Hematopoietic multipotent progenitor cell treated with erythropoietin and hydrocortisone succinate and interleukin-3 and kit ligand, for 6 days (in vitro differentiated cells): ENCODE data around the gene KIF6.

Experiments
- DNase-seq: peaks from one replicate; pipeline ENCODE4 v3.0.0-alpha.2; 2015

The KIF6 gene

DNA sequence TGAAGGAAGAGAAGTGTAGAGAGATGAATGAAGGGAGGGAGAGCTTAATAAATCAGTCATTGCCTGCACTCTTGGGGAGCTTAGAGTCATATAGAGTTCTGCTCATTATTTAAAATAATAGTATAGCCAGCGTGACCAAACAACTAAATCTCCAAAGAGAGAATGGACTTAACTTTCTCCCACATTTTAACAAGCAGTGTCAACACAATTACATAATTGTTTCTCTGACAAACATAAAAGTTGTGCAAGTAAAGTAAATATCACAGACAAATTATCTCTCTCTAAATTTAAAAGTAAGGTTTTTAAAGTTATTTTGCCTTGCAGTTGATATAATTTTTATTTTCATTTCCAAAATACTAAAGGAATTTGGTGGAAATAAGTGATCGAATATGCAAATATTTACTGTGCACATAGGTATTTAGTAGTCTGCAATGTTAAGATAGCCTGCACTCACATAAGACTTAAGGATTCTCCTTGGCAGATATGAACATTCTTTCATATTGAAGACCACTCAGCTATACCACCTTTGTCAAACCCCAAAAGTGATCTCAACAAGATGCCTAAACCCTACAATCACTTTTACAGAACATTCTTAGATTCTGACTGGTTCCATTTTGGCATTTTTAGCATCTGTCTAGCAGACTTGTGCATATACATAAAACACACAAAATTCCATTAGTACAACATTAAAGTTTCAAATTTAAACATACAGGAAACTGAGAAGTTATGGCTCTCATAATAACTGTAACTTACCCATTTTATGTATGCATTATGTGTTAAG is 67.7 kb downstream of the KIF6 start:
- no peak for DNase-seq

DNA sequence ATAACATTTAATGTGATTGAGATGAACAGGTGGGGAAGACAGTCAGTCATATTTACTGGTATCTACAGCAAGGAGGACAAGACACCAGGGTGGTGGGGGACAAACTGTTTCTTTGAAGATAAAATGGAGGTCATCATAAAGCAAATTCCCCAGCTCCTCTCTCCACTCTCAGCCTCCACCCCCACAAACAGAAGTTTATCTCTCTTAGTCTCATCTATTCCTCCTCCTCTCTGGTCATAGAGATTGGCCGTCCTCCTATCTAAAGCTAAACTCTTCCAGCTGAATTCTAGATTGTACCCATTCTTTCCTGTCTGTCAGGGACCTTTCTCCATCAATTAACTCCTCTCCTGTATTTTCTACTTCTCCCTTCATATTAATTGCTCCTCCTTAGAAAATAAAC is 71.1 kb downstream of the KIF6 start:
- DNase-seq, result no peak

DNA sequence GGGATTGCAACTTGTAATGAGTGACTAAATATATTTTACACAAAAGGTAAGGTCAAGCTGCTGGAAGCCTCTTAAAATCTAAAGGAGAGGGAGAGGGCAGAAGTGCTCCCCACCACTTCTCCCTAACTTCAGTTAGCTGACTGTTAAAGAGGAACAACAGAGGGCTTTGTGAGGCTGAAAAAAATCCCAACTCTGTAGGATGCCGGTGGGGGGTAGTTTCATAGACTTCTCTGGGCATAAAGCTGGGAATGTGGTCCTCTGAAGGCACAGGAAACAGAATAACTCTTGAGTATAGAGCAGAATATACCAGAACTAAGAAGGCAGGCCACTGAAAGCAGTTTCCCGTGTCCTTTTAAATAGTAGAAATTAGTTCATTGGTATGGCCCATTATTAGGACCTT is 71.6 kb downstream of the KIF6 start:
- no peak for DNase-seq

DNA sequence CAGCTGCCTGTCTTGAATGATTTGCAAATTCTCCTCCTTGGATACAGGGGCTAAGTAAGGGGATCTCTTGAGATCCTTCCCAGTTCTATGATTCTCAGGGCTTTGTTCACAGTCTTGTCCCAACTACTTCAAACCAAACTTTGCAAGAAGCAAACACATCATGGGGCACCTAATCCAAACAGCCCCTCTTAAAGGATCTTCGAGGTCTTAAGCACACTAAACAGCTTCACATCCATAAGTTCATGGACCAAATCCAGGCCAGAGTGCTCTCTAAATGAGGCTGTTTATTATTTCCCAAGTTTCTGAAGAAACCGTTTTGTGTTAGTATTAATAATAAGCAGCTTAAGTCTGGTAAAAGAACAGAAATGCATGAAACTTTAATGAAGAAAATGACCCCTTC is 75.2 kb downstream of the KIF6 start:
- no peak for DNase-seq

DNA sequence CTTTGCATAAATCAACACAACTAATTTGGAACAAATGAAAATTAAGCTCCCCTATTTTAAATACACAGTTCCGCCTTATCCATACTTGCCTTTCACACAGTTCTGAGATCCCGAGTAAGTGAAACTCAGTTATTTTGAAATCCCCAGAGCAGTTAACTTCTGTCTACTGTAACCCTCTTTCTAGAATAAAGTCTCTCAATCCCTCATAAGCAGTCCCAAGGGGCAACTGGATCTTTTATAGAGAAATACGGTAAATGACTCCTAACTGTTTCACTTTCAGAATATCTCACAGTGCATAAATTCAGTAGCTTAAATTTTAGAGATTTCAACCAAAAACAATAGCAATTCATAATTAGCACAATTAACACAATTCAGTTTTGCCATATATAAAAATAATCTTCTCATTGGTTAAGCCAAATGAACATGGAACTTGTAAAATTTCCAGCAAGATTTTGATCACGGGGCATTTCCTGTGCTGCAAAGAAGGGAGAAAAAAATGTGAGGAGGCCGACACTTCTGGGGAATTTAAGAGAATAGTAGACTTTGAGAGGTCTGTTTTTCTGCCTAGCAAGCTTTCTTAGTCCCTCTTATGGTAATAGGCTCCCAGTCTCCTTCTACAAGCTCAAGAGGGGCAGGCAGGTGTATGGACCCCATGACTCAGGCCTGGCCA is 78.3 kb downstream of the KIF6 start:
- DNase-seq, result no peak

DNA sequence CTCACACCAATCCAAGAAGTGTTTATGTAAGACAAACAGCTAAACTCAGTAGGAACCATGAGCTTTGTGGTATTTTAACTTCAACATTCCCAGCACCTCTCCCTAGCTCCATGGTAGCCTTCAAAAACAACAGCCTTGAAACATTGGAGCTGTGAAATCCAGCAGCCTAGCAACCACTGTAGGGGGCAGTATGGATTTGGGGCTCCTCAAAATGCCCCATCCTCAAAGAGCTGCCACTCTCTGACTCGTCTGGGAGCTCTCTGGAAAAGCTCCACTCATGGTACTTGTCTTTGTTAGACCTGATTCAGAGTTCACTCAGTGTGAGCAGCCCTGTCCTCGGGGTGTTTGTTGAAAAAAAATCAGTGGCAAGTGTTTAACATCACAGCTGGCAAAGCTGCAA is 82.9 kb downstream of the KIF6 start:
- no peak for DNase-seq

DNA sequence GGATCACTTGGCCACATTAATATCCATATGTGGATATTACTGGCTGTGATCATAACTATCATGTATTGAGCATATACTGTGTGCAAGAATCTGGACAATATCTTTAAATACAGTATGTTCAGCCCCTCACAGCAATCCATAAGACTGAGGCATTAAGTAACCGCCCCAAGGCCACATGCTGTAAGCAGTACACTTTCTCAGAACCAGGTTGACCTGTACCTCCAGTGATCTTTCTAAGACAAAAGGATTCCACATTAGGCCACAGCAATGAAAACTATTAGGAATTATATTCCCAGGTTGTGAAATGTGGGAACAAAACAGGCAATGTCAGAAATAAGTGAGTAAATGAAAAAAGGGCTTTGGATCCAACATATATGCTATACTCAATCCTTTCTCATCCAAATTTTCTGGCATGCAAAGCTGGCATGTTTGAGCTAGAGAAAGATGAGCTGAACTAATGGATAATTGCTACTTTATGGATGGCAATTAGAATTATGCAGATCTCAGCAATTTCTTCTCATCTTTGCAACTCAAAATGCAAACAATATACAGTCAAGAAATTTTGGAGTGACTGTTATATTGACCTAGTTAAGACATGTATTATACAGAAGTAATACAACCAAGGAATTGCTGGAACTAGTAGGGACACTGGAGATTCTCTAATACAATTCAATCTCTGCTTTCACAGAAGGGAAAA is 86.9 kb downstream of the KIF6 start:
- DNase-seq, result no peak

DNA sequence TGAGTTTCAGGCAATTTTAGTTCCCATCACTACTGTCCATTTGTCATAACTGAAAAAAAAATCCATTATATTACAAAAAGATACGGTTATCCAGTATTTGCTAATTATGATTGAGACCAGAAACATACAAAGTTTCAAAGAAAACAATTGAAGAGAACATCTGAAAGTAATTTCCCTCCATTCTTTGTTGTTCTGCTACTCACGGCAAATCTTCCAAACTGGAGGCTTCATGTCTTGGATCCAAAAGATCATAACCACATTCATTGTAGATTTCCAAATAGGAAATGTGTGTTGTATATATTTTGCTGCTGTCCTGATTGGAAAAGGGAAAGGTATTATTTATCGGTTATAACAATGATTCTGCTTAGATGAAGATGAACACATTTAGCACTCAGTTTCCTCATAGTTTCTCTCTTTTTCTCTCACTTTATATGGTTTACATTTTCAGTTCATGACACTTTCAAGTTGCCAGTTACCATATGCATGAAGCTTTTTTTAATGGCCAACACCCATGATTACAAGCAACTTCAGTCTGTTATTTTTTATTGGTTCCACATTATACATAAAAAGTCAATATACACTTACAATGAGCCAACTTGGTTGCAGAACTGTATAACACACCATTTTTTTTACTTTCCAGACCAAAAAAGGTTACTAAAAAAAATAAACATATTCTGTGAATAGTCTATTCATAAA is 90.4 kb downstream of the KIF6 start:
- no peak for DNase-seq

DNA sequence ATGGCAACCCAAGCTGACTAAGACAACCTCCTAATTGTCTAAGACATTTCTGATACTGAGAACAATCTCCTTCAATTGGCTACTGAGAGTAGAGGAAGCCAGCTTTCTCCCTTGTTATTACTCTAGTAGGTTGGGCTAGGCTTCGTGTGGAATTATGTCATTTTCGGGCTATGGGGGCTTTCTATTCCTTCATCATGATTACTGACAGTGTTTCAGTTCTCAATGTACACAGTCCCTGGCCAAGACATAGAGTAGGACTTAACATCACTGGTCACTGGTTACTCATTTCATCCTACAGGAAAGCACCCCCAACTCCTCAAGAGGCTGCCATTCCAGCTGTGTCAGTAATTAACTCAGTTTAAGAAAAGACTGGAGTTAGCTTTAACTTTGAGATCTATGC is 100.0 kb downstream of the KIF6 start:
- DNase-seq, result no peak

DNA sequence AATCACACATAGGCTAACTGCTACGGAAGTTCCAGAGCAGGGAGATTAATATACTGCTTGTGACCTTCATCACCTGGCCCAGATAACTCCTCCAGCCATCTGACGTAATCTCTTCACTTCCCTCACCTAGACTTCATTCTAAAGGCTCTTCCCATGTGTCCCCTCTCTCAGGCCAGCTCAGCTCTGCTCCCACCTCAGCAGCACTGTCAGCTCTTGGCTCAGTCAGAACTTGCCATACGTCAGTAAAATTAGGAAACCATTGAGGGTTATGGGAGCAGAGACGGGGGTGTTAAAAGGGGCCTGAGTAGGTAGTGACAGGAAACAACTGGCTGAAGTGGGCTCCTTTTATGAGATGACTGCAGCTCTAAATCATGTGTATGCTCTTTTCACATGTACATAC is 101.5 kb downstream of the KIF6 start:
- DNase-seq, result no peak

DNA sequence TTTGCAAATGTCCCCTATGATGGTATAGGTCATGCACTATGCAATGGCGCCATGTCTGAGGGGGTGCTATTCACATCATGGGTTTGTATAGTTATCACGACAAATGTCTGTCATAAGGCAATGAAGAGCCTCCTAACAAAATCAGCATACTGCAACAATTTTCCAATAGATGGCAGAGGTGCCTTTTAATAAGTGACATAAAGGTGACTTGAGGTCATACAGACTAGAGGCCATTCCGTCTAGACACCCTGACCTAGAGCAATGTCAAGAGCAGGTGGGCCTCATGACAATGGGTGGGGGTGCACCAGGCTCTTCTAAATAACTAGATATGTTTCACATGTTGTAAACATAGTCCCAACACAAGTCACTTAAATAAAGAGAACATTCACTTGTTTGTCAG is 107.7 kb downstream of the KIF6 start:
- DNase-seq, result no peak

DNA sequence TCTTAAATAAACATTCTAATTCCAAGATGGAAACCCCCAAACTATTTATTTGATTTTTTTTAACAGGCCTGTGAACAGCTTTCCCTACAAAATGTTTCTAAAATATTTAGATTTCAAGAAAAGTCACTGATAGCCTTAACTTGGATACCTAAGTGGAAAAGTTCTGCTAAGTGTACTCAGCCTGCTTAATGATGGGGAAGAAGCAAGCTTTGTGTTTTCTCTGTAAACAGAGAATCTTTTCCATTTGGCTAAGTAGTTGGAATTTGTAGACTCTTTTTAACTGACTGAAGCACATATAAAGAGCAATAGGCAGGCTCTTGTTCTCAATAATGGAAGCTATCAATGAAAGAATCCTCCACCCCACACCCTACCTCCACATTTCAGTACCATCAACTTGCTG is 108.2 kb downstream of the KIF6 start:
- DNase-seq, result no peak

DNA sequence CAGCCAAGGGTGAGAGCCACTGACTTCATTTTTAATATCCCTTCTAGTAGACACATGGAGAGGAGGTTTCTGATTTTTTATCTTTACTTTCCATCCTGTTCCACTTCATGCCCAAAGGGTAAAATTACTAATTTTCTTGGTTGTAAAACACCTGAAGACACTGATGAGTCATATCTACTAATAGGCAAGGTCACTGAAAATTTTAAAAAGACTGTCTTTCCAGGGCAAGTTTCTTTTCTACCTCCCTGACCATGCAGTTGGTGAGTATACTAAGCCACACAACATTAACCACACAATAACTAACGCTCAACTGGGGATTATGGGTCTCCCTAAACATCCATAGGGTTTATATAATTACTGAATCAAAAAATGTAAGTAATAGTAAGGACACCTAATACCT is 109.6 kb downstream of the KIF6 start:
- DNase-seq, result no peak

DNA sequence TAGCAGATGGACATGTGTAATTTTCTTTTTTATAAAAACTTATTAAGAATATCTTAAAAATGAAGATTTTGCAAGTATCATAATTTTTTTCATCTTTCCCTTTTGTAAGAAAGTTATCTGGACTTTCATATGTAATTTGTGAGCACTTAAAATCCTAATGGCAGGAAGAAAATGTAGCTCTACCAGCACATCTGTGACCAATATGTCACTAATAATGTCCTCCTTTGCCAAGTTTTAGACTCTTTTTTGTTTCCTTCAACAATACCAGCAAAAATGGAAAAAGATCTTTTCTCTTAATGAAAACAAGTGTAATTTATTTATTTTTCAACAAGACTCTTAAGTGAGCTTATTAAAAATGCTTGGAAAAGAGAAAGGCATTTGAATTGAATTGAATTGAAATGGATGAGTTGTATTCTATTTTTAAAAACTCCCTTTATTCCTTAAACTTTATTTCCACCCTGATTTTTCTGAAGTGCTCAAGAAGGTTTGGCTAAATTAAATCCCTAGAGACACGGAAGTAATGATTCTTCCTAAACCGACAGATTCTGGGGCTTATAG is 110.7 kb downstream of the KIF6 start:
- no peak for DNase-seq

DNA sequence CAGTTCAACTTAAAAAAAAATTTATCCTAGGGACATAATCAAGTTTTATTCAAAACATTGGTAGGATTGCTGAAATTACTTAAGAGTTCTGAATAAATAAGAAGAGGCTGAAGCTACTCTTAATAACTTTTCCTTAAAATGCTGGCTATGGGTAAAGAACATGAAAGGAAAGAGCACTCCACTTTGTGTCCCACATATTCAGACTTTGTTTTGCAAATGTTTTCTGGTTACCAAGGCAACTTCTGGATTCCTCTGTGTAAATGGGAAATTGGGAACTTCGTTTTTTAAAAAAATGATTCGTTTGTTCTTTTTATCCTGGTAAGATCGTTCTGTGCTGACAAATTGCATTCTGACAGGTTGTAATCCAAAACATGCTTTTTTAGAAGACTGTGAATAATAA is 115.0 kb downstream of the KIF6 start:
- DNase-seq, result no peak

DNA sequence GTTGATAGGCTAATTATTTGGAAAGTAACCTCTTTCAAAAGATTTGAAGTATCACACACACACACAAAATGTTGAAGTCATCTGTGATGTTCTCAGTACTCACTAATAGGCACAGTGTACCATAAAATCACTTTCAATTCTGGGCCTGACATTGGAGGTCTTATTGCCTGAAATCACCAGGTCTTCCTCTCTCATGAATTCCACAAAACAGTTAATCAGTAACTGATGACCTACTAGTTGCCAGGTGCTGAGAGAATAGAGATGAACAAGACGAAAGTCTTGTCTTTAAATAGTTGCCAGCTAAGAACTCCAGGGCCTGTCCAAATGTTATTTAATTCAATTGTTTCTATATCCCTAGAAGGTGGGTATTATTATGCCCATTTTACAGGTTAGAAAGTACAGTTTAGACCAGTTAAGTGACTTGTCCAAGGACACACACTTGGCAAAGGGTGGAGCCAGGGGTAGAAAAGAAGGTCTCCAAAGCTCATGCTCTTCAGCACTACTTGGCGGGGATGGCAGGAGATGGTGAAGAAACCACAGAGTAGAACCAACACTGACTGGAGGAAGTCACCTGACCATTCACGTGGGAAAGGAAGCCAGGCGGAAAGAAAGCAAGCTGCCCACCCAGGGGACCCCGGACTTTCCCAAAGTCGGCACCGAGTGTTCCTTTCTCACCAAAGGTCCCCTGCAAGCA is 116.4 kb downstream of the KIF6 start:
- DNase-seq, result no peak

DNA sequence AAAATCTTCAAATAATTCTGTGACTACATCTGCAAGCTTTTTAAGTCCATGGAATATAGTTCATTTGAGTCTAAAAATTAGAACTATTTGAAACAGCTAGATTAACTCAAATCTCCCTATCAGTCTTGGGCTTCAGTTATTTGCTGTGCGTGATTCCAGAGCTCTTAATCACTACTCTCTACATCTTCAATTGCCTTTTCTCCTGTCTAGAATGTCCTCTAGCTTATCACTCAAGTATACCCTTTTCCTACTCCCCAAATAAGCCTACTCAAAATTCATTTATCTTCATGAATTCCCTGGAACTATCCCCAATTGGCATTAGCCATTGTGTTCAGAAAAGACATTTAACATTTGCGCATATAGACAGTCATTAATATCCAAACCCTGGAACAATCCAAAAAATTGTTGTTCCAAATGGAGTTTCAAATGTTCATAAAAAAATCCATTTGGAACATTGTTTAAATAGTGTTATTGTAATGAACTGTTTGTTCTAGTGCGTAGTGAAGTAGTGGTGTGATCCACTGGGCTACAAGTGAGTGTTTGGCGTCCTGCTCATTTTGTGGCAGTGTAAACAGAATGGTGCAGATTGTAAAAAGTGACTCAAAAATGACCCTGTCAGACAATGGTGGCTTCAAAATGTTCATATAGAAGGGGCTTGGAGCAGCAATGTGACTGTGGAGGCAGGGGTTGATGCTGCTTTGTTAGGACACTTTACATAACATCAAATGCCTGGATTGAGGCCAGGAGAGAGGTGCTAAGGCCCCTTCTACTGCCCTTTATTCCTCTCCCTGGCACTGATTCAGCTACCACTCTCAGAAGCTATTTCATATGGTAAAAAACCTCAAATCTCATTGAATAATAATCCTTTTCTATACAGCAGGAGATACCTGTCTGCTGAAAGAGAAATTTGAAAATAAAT is 122.3 kb downstream of the KIF6 start:
- DNase-seq, result no peak

DNA sequence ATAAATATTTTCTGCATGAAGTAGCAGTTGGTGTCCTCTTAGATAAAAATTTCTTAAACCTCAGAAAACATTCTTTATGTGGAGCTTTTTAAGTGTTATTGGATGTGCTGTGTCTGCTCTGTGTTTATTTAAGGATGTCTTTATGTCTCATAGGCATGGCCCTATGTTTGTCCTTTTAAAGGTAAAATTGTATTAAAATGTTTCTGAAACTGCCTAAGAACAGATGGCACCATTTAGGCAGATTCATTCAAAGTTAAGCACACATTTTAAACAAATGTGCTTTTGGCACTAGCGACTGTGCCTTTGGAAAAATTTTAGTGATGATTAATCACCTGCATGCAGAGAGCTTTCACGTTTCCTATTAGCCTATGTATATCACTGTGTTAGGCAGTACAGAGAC is 125.2 kb downstream of the KIF6 start:
- no peak for DNase-seq

DNA sequence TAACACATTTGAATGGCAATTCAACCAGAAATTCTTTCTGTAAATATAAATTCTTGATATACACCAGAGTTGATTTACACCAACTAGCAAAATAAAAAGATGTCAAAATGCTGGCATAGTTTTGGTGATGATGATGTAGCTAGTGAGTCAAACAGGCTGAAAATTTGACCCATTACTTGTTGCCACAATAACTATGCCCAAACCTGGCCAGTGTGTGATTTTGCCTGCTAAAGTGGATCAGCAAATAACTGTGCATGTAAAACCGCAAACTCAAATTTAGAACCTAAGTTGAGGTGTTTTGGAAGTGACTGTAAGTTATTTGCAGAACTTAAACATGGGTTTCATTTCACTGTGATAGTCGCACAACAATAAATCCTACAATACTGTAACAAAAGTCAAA is 125.9 kb downstream of the KIF6 start:
- no peak for DNase-seq

DNA sequence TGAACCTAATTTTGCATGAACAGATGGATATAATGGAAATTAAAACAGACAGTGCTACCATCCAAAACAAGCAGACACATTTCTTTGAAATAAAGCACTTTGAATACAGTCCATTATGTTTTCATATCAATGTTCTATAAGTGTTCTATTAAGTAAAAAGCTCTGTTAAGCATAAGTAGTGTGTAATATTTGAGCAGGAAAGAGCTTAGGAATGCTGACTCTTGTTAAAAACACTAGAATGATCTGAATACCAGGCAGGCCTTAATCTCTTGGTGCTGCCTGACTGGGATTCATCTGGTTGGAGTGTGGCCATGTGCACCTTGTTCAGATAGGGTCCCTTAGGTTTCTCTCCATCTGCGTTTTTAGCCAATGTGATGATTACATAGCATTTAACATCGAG is 130.9 kb downstream of the KIF6 start:
- DNase-seq, result no peak

DNA sequence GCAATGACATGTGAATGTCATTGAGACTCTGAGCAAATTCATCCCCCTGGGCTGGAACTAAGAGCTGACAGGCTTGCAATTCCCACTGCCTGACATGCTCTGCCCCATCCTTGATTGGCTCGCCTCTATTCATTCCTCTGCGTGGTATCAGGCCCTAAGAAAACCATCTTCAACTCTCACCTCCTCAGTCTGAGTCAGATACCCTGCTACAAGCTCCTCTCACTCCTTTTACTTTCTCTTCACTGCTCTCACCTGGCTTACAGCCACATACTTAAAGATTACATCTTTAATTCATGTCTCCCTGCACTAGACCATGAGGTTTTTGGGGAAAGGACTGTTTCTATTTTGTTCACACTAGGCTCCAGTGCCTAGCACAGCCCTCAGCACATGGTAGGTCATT is 131.6 kb downstream of the KIF6 start:
- no peak for DNase-seq
